GM12864 (cell line): ENCODE results near the gene NTRK3.

Source experiments
- DNase-seq: peaks from one replicate; pipeline ENCODE4 v3.0.0-alpha.2; 2011; ENCODE audit warnings: low read depth
- H3K4me3 ChIP-seq: 2 replicates; pipeline ENCODE4 v1.5.1; 2011; ENCODE audit warnings: mild to moderate bottlenecking, low read depth, low read length, control low read depth
- TF ChIP-seq, protein P1 (sequence below): IDR thresholded peaks from 2 replicates; pipeline ENCODE4 v1.5.1; 2011; ENCODE audit warnings: low read depth, mild to moderate bottlenecking, moderate library complexity, low read length, control low read depth, inconsistent platforms; ENCODE audit errors: missing control alignments

NTRK3 gene

DNA sequence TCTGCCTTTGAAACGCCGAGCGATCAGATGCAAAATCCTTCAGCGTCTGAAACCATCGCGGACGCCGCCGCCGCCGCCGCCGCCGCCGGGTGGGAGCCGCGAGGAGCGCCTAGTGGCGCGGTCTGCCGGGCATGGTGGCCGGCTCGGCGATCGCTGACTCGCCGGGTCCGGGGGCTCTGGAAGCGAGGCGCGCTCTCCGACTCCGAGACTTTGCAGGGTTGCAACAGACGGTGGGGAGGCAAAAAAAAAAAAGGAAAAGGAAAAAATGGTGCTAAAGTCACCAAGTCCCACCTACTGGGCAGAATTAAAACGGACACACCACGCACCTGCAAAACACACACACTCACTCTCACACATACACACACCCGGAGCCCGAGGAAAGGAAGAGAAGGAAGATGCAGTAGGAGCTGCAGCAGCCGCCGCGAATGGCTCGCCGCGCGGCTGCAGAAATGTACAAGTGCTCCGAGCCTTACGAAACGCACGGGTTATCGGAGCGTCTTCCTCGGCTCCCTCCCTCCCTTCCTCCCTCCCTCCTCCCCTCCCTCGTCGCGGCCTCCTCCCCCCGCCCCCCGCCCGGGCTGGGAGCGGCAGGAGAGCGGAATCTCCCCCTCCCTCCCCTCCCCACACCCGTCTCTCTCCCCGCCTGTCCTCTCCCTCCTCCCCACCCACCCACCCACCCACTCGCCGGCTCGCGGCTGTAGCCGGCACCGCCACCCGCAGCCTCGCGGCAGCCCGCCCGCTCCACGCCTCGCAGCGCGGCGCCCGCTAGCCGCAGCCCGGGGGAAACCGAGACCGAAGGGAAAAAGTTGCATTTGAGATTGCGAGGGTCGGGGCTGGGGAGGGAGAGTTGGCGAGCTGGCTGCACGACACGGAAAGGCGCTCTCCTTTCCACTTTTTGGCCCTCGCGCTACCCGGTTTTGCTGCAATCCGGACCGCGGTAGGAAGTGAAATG lies at the start of gene NTRK3:
Gene NTRK3, minus strand, starts transcription at position 461 of the 952 bp plus-strand sequence. CDS start 586 bp downstream, outside the sequence.
- H3K4me3 ChIP-seq, result no peak within 1 kb of the TSS
- no peak for DNase-seq
- TF ChIP-seq, protein P1, sequence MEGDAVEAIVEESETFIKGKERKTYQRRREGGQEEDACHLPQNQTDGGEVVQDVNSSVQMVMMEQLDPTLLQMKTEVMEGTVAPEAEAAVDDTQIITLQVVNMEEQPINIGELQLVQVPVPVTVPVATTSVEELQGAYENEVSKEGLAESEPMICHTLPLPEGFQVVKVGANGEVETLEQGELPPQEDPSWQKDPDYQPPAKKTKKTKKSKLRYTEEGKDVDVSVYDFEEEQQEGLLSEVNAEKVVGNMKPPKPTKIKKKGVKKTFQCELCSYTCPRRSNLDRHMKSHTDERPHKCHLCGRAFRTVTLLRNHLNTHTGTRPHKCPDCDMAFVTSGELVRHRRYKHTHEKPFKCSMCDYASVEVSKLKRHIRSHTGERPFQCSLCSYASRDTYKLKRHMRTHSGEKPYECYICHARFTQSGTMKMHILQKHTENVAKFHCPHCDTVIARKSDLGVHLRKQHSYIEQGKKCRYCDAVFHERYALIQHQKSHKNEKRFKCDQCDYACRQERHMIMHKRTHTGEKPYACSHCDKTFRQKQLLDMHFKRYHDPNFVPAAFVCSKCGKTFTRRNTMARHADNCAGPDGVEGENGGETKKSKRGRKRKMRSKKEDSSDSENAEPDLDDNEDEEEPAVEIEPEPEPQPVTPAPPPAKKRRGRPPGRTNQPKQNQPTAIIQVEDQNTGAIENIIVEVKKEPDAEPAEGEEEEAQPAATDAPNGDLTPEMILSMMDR, result no peak

DNA sequence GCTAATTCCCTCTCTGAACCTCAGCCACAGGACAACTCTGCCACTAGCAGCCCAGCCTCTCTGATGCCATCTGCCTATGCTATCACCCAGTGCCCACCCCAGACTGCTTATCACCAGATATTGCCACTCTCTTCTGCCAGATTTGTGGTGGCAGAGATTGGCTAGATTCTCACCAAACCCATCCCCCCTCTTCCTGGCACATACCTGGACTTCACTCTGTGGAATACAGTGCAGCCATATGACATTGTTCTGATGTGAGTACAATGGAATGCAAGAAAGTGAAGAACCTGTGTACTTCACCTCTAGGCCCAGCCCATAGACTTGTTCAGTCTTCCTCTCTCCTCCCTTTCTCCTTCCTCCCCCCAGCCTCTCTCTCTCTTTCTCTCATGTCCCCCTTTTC lies 46.9 kb upstream of the NTRK3 start:
- DNase-seq, result no peak
- H3K4me3 ChIP-seq, result no peak overlapping the region
- TF ChIP-seq, protein P1, result no peak

DNA sequence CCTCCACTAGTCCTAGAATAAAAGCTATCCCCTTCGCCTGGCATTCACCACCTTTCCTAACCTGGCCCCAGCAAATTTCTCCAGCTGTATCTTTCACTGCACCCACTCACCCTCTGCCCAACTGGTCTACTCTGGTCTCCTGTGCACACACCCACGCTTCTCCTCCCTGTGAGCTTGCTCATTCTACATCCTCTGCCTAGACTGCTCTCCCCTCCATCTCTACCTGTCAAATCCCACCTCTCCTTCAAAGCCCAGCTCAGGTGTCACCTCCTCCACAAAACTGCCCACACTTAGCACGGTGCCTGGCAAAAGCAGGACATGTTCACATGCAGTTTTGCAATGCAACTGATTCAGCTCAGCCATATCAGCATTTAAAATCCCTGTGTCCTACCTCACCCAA lies 45.8 kb upstream of the NTRK3 start:
- no peak for DNase-seq
- TF ChIP-seq, protein P1, result no peak
- H3K4me3 ChIP-seq, result no peak overlapping the region

DNA sequence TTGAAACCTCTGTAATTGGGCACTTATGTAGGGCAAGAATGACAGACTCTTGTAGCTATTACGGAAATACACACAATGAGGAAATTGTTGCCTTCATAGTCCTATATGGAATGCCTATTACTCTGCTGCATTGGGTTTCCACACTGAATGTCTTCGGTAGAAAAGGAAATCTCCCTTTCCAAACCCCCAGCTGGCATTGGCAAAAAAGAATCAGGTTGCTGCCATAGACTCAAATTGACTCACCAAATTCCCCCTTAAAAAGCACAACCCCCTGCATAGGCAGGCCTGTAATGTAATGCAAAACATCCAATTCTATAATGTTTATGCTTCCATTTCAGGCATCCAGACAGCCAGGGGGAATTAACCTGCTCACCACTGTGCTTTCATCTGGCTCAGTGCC lies 44.8 kb upstream of the NTRK3 start:
- TF ChIP-seq, protein P1, result no peak
- no peak for DNase-seq
- no peak overlapping the region for H3K4me3 ChIP-seq

DNA sequence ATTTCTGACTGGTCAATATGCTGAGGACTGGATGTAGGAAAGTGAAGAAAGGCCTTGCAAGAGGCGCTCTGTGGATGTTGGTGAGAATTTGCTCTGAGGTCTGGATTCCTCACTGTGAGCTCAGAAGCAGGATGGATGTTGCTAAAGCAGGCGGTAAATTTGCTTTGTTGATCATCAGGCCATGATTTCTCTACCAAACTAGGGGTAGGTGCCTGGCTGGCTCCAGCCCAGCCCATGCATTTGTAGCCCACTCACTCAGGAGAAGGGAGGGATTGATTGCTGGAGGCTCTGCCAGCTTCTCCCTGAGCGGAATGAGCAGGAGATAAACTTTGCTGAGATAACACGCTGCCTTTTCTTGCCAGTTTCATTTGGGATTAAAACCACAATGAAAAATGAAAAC lies 44.3 kb upstream of the NTRK3 start:
- TF ChIP-seq, protein P1, result no peak
- DNase-seq, result no peak
- no peak overlapping the region for H3K4me3 ChIP-seq

DNA sequence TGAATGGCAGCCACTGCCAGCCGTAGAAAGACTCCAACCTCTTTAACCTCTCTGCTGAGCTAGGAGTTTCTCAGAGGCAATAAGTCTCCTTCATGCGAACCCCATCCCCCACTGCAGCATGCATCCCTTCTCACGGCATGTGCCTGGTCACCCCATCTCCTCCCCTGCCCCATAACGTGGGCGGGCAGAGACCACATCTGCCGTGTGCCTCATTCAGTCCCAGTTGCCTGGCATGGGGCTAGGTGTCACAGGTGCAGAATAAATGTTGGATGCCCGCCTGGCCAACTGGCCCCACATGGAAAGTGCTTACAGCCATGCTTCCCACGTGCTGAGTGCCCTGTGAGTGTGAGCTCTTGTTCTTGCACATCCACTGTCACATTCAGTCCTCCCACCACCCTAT lies 43.5 kb upstream of the NTRK3 start:
- H3K4me3 ChIP-seq, result no peak overlapping the region
- no peak for DNase-seq
- TF ChIP-seq, protein P1, result no peak

DNA sequence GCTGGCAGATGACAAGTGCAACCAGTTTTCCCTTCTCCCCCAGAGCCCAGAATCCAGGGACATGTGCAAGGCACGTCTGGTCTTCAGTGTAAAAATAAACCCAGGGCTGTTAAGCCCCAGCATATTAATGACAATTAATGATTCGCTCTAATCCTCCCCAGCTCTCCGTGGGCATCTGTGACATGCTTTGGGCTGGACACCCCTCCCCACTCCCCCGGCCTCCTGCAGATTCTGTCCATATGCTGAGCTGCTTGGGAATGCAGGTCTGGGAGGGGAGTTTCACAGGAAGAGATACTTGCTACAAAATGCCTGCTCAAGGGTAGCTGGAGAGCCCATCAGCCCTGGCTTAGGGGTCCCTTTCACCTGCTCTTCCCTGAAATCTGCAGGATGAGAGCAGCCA lies 43.0 kb upstream of the NTRK3 start:
- TF ChIP-seq, protein P1, result no peak
- no peak overlapping the region for H3K4me3 ChIP-seq
- DNase-seq, result no peak
